ENCODE measurements around the gene ME3. TPM values are rescaled to one million over a fixed set of nuclear protein-coding genes. Genes with fewer than 3 reads are reported as not detected.

Gene ME3
- total RNA-seq, 1 experiment from 2014 or later = 0.30 TPM

- no TSS peak for BruUV-seq (replicated peaks)
- Histone ChIP-seq H3K9me2 (ENCODE audit: insufficient read depth) (no peaks in the 10 kb centered on the region), H3K4me3 (replicated peaks in 1 of 2; ENCODE audit: low read depth in 1 of 2, low read length in 2 of 2) (no peak overlapping the region), H3K79me2 (ENCODE audit: insufficient read depth, low read length) (no peaks in the 10 kb centered on the region), H3K36me3 (ENCODE audit: control insufficient read depth in 1 of 2, insufficient read depth in 2 of 2, low read length in 2 of 2) (no peaks in the 10 kb centered on the region), H4K20me1 (ENCODE audit: insufficient read depth) (no peaks in the 10 kb centered on the region), H3K4me2 (ENCODE audit: low read length) (no peak overlapping the region), H3K27me3 (ENCODE audit: insufficient read depth, low read length) (no peaks in the 10 kb centered on the region), H2AFZ (ENCODE audit: low read depth, low read length, poor library complexity, severe bottlenecking) (no peak overlapping the region), H3K4me1 (ENCODE audit: control insufficient read depth in 1 of 2, insufficient read depth in 2 of 2, low read length in 2 of 2) (peaks cover 14 to 15% of the 10 kb centered on the region in 2 experiments), H3K9me3 (ENCODE audit: control insufficient read depth in 1 of 2, insufficient read depth in 1 of 2, low read depth in 1 of 2, low read length in 2 of 2) (no peaks in the 10 kb centered on the region), H3K9ac (ENCODE audit: low read length) (no peak overlapping the region), H3K27ac (ENCODE audit: low read depth, low read length) (no peak overlapping the region)
- ATAC-seq (no peak), DNase-seq (ENCODE audit: low read depth, low spot score) (no peak)
- TF ChIP-seq, protein P1, sequence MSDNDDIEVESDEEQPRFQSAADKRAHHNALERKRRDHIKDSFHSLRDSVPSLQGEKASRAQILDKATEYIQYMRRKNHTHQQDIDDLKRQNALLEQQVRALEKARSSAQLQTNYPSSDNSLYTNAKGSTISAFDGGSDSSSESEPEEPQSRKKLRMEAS (IDR thresholded peaks at IDR 0.05) = no peak
- TF ChIP-seq ZBTB33 (IDR thresholded peaks at IDR 0.05; ENCODE audit: extremely low read depth, insufficient replicate concordance, low read length) (no peak), ZFX (IDR thresholded peaks at IDR 0.05) (no peak), ELF1 (IDR thresholded peaks at IDR 0.05; ENCODE audit: borderline replicate concordance, low read depth) (no peak), FOSL1 (IDR thresholded peaks at IDR 0.05; ENCODE audit: low read depth) (no peak), ZNF274 (IDR thresholded peaks at IDR 0.05; ENCODE audit: low read depth, low read length) (no peak), CEBPB (IDR thresholded peaks at IDR 0.05; ENCODE audit: low read depth) (no peak), SRF (IDR thresholded peaks at IDR 0.05; ENCODE audit: low read depth) (no peak), CTCF (IDR thresholded peaks at IDR 0.05 in 2 of 3, conservative IDR thresholded peaks at IDR 0.05 in 1 of 3; ENCODE audit: borderline replicate concordance in 1 of 3, insufficient read depth in 1 of 3, low read depth in 2 of 3, low read length in 2 of 3) (no peak), SIN3A (IDR thresholded peaks at IDR 0.05; ENCODE audit: low read depth) (no peak), SP1 (IDR thresholded peaks at IDR 0.05; ENCODE audit: low read depth) (no peak), RAD21 (IDR thresholded peaks at IDR 0.05; ENCODE audit: low read depth) (no peak), POLR2AphosphoS5 (IDR thresholded peaks at IDR 0.05; ENCODE audit: low read depth, low read length) (no peak), YY1 (IDR thresholded peaks at IDR 0.05; ENCODE audit: extremely low read depth, insufficient replicate concordance, low read depth, low read length) (no peak)
- TF ChIP-seq, protein P2, sequence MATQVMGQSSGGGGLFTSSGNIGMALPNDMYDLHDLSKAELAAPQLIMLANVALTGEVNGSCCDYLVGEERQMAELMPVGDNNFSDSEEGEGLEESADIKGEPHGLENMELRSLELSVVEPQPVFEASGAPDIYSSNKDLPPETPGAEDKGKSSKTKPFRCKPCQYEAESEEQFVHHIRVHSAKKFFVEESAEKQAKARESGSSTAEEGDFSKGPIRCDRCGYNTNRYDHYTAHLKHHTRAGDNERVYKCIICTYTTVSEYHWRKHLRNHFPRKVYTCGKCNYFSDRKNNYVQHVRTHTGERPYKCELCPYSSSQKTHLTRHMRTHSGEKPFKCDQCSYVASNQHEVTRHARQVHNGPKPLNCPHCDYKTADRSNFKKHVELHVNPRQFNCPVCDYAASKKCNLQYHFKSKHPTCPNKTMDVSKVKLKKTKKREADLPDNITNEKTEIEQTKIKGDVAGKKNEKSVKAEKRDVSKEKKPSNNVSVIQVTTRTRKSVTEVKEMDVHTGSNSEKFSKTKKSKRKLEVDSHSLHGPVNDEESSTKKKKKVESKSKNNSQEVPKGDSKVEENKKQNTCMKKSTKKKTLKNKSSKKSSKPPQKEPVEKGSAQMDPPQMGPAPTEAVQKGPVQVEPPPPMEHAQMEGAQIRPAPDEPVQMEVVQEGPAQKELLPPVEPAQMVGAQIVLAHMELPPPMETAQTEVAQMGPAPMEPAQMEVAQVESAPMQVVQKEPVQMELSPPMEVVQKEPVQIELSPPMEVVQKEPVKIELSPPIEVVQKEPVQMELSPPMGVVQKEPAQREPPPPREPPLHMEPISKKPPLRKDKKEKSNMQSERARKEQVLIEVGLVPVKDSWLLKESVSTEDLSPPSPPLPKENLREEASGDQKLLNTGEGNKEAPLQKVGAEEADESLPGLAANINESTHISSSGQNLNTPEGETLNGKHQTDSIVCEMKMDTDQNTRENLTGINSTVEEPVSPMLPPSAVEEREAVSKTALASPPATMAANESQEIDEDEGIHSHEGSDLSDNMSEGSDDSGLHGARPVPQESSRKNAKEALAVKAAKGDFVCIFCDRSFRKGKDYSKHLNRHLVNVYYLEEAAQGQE (IDR thresholded peaks at IDR 0.05; ENCODE audit: low read depth) = no peak
- POLR2A ChIA-PET = no interaction called here
- CTCF ChIA-PET = no interaction called here
- intact Hi-C loops (cut with micrococcal nuclease) = no loop called here
- RAD21 ChIA-PET (ENCODE audit: low non-redundant PET in 1 of 2, low total read pairs in 2 of 2, uncharacterized antibody in 2 of 2, unreplicated experiment in 2 of 2) = no interaction called here
Measured at GRCh38 chr11:86463955-86464354, 208.5 kb downstream of the ME3 start.

Data from HCT116 (cell line).